GM18517 (cell line): ENCODE results near the gene RBM3.
A peak's percentile ranks its signal among the peaks of the same experiment; 100 is the strongest.
"Not testable (repeated sequence)": the region's sequence is repeated elsewhere in the genome, so short reads cannot be mapped to it uniquely, and the experiment has no call there.

ENCODE experiments used
- ATAC-seq: cut with Tn5 transposase; IDR thresholded peaks from one replicate; pipeline ENCODE4 v1.9.1; 2021; ENCODE audit warnings: mild to moderate bottlenecking, moderate library complexity; ENCODE audit not compliant: unreplicated experiment

Gene RBM3

DNA sequence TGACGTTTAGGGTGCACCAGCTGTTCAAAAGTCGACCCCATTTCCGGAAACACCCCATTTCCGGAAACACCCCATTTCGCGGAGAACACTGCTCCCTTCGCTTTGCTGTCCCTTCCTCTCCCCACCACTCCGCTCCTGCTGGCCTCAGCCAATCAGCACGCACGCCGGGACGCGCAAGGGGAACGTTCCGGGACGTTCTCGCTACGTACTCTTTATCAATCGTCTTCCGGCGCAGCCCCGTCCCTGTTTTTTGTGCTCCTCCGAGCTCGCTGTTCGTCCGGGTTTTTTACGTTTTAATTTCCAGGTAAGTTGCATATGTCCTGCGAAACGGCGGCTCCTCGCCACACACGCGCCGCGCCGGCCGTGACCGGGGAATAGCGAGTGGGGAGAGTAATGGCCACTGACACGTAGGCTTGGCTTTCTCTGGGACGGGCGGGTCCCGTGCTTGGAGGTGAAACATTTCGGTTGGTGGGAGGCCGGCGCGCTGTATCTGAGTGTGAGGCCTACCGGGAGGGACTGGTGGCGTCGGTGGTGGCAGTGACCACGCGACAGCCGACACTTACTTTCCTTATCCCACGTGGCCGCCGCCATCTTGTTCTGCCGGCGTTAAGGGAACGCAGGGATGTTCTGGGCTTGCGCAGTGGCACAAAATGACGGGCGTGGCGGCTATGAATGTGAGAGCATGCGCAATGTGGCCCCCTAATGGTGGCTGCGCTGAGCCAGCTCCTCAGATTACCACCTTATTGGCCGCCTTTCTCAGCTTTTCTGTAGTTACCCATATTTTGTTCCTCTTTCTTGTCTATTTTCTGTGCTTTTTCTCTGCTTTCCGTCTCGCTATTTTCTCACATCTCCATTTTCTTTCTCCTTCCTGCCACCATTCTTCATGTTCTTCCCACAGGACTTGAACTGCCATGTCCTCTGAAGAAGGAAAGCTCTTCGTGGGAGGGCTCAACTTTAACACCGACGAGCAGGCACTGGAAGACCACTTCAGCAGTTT is at the start of gene RBM3:
Gene RBM3 (plus strand): TSS at position 215 of the 997 bp plus-strand sequence. CDS start 697 bp downstream, at position 912.
- ATAC-seq, result peak; percentile 64

DNA sequence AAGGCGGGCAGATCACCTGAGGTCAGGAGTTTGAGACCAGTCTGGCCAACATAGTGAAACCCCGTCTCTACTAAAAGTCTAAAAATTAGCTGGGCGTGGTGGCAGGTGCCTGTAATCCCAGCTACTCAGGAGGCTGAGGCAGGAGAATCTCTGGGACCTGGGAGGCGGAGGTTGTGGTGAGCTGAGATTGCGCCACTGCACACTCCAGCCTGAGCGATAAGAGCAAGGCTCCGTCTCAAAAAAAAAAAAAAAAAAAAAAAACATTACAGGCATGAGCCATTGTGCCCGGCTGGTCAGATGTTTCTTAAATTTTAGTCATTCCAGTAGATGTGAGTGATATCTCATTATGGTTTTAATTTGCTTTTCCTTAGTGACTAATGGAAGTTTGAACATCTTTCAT is 48.4 kb upstream of the RBM3 start:
- ATAC-seq, result not testable (repeated sequence)

DNA sequence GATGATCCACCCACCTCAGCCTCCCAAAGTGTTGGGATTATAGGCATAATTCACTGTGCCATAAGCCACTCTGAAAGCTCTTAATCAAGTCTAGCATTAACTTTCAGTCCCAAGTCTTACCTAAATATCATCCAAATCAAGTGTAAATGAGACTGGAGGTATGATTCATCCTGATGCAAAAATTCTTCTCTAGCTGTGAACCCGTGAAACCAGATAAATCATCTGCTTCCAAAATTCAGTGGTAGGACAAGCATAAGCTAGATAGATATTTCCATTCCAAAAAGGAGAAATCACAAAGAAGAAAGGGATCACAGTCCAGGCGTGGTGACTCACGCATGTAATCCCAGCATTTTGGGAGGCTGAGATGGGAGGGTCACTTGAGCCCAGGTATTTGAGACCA is 43.5 kb upstream of the RBM3 start:
- no peak for ATAC-seq

DNA sequence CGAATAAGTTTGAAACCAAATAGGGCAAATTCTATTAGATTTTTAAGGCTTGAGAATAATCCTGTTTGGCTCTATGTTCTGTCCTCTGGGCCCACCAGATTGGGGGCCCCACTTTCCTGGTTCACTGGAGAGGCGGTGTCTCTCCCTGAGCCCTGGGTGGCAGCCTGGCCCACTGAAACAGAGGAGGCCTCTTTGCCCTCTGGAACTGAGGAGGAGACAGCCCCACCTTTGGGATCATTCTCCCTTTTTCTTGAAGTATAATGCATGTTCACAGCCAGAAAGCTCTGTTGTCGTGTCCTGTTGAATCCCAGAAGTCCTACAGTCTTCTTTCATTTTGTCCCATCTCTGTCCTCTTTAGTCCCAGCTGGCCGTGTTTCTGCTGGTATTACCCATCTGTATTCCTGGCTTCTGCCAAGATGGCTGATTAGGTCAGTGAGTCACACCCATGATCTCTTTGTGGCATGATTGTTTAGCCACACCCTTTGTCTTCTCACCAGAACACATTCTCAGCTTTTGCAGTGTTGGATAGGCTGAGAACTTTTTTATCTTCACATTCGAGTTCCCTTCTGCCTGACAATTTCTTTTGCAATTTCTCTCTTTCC is 42.8 kb upstream of the RBM3 start:
- no peak for ATAC-seq

DNA sequence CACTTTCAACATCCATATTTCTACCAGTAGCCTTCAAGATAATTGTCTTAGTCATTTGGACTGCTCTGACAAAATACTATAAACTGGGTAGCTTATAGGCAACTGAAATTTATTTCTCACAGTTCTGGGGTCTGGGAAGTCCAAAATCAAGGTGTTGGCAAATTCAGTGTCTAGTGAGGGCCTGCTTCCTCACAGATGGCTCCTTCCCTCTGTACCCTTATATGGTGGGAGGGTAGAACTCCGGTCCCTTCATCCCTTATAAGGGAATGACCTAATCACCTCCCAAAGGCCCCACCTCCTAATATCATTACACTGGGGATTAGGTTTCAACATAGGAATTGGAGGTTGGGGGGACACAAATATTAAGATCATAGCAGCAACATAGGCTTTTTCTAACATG is 42.1 kb upstream of the RBM3 start:
- ATAC-seq, result no peak

DNA sequence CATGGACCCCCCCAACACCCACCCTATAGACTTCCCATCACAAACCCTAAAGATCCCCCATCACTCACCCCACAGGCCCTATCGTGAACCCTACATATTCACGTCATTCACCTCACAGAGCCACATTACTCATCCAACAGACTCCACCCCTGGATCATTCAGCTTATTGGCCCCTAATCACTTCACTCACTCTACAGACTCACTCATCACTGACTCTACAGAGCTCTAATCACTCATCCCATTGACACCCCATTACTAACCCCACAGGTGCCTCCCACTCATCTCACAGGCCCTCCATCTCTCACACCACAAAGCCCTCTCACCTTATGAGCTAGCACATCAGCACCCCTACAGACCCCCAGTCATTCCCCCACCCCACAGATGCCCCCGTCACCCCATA is 41.1 kb upstream of the RBM3 start:
- no peak for ATAC-seq

DNA sequence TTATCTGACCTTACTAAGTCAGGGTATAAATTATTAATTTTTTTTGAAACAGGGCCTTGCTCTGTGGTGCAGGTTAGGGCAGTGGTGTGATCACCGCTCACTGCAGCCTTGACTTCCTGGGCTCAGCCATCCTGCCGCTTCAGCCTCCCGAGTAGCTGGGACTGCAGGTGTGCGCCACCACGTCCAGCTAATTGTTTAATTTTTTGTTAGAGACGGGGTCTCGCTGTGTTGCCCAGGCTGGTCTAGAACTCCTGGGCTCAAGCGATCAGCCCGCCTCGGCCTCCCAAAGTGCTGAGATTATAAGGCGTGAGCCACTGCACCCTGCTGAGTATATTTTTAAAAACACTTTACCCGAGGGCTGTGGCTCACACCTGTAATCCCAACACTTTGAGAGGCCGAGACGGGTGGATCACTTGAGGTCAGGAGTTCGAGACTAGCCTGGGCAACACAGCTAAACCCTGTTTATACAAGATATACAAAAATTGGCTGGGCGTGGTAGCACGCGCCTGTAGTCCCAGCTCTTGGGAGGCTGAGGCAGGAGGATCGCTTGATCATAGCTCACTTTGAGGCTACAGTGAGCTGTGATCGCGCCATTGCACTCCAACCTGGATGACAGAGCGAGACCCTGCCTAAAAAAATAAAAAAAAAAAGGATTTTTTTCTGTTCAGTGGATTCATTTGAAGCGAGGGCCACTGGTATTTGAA is 35.5 kb upstream of the RBM3 start:
- peak; percentile 2 for ATAC-seq

DNA sequence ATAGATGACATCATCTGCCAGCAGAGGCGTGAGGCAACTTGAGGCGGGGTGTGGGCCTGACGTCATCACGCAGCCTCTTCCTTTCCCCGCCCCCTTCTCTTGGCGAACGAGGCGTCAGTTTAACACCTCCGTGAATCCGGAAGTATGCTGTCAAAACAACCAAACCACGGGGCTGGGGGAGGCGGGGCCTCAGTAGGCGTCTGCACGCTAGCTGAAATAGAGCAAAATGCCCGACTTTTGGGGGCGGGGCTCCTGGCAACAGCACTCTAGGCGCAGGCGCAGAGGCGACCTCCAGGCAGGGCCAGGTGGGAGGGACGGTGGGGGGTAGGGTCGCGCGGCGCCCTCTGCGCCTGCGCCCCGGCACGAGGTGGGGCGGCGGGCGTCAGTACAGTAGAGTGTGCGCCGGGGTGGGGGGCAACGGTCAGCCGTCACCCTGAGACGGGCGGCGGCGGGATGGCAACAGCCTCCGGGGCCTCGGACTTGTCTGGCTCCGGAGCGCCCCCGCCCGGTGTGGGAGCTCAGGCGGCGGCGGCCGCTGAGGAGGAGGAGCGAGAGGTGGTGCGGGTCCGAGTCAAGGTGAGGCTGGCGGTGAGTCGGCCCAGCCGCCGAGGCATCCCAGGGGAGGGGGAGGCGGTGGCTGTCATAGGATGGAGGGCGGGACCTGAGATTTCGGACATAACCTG is 34.8 kb upstream of the RBM3 start, which contains the start of gene TBC1D25:
Gene TBC1D25 (plus strand): TSS at position 370 of the 683 bp plus-strand sequence. CDS start 84 bp downstream, at position 454.
- ATAC-seq, result peak; percentile 70

DNA sequence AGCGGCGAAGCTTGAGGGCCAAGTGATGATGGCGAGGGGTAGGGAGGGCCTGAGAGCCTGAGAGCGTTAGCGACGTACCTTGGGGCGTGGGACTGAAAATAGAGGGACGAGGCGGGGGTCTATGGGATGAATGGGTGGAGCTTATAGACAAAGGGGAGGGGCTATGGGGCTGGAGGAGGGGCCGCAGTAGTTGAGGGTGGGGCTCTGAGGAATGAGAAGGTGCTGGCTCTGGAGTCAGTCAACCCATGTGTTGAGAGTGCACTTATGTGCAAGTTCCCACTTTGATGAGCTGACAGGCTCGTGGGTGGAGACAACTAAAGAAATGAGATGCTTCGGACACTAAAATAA is 34.3 kb upstream of the RBM3 start:
- ATAC-seq, result peak; percentile 9

DNA sequence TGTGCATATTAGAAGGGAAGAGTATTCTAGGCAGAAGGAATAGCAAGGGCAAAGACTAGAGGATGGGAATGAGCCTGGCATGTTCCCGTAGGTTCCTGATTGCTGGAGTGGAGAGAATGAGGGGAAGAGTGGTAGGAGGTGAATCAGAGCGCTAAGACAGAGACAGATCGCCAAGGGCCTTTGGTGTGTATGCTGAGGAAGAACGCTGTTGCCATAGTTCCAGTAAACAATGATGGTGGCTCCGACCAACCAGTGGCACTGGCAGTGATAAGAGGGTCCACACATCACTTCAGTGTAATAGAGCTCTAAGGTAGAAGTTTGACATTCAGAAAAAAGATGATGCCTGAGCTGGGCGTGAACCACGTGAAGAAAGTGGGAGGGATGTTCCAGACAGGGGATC is 33.8 kb upstream of the RBM3 start:
- no peak for ATAC-seq

DNA sequence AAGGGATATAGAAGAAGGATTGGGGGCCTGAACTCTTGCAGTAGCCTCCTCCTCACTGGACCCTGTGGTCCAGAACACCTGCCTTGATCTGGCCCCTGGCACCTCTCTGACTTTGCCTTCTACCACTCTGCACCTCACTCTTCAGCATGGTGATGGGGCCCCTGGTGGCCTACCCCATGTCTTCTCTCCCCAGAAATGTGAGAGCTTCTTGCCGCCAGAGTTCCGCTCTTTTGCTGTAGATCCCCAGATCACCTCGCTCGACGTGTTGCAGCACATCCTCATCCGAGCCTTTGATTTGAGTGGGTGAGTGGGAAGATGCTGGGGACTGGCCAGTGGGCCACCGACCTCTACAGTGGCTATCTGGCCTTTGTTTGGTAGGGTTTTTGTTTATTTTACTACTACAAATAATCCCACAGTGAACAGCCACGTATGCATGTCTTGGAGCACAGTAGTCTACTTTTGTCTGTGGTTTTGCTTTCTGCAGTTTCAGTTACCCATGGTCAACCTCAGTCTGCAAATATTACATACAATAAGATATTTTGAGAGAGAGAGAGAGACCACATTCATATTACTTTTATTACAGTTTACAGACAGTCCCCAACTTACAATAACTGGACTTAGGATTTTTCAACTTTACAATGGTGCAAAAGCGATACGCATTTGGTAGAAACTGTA is 33.0 kb upstream of the RBM3 start:
- no peak for ATAC-seq

DNA sequence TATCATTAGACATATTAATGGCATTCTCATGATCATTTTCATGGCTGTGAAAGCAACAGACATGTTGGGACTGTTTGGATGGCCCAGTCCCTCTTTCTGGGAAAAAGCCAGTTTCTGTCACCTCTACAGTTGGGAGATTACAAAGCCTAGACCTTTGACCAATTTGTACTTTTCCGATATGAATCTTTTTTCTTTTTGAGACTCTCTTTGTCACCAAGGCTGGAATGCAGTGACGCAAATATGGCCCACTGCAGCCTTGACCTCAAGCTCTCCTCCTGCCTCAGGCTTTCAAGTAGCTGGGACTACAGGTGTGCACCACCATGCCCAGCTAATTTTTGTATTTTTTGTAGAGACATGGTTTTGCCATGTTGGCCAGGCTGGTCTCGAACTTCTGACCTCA is 25.4 kb upstream of the RBM3 start:
- ATAC-seq, result no peak

DNA sequence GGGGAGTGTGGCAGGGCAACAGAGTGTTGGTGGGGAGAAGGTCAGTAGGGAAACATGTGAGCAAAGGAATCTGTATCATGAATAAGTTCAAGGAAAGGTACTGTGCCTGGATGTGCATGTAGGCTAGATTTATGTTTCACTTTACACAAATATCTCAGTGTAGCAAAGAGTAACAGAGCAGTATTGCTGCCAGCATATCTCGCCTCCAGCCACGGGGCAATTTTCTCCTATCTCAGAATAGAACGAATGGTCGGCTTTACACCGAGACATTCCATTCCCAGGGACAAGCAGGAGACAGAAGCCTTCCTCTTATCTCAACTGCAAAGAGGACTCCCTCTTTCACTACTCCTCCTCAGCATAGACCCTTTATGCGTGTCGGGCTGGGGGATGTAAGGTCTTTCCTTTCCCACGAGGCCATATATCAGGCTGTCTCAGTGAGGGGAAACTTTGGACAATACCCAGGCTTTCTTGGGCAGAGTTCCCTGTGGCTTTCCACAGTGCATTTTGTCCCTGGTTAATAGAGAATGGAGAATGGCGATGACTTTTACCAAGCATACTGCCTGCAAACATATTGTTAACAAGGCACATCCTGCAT is 18.5 kb upstream of the RBM3 start:
- not testable (repeated sequence) for ATAC-seq

DNA sequence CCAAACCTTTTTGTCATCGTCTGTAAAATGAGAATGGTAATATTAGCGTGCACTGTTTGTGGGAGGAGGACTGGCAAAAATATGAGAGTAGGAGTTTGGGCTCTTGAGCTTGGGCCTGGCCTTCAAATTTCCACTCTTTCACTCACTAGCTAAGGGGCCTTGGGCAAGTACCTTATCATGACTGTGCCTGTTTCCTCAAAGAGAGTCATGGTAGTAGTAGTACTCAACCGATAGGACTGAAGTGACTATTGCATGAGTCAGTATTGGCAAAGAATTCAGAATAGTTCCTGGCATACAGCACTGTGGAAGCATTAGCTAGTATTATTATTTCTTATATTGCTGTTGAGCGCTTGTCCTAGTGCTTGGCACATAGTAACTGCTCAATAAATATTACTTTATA is 16.0 kb upstream of the RBM3 start:
- ATAC-seq, result no peak

DNA sequence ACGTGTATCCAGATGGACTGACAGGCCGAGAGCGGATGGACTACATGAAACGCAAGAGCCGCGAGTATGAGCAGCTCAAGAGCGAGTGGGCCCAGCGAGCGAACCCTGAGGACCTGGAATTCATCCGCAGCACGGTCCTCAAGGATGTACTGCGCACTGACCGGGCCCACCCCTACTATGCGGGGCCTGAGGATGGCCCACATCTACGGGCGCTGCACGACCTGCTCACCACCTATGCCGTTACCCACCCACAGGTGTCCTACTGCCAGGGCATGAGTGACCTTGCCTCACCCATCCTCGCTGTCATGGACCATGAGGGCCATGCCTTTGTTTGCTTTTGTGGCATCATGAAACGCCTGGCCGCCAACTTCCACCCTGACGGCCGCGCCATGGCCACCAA is 14.6 kb upstream of the RBM3 start:
- ATAC-seq, result no peak

DNA sequence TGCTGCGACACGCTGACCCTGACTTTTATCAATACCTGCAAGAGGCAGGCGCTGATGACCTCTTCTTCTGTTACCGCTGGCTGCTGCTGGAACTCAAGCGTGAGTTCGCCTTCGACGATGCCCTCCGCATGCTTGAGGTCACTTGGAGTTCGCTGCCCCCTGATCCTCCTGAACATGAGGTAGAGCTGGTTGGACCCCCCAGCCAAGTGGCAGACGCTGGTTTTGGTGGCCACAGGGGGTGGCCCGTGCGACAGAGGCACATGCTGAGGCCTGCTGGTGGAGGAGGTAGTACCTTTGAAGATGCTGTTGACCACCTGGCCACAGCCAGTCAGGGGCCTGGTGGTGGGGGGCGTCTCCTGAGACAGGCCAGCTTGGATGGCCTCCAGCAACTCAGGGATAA is 14.2 kb upstream of the RBM3 start:
- no peak for ATAC-seq

DNA sequence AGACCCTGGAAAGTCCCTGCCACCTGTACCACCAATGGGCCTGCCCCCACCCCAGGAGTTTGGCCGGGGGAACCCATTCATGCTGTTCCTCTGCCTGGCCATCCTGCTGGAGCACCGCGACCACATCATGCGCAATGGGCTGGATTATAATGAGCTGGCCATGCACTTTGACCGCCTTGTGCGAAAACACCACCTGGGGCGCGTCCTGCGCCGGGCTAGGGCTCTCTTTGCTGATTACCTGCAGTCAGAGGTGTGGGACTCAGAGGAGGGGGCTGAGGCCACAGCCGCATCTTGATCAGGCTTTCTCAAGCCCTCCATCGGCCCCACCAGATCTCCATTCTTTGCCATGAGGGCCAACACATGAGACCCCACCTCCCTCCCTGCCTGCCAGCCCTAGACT is 13.6 kb upstream of the RBM3 start:
- no peak for ATAC-seq

DNA sequence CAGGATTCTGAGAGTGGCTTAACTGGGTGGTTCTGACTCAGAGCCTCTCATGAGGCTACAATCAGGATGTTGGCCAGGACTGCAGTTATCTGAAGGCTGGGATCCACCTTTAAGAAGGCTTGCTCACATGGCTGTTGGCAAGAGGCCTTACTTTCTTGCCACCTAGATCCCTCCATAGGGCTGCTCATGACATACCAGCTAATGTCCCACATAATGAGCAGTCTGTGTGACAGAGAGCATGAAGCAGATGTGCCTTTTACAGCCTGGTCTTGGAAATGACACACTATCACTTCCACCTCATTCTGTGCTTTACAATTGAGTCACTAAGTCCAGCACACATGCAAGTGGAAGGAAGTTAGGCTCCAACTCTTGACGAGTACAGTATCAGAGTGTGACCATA is 4.3 kb upstream of the RBM3 start:
- ATAC-seq, result peak; percentile 43

DNA sequence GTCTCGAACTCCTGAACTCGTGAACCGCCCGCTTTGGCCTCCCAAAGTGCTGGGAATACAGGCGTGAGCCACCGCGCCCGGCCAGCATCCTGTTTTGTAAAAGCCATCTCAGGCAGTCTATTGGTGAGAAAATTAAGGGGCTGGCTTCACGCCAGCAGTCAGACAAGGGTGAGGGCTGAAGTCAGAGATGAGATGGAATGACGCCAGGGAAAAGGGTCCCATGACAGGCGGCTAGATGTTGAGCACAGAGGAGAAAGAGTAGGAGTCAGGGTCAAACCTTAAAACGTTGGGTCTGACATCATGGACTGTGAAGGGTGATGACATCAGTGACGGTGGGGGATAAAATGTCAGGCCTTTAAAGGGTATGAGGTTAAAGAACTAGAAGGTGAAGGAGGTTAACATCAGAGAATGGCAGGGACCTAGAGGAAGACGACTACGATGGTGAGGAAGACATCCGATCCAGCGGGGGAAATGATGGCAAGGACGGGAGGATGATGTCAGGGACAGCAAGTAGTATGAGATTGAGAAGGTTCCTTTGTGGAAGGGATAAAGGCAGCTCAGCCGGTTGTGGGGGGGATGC is 504 bp upstream of the RBM3 start:
- no peak for ATAC-seq

DNA sequence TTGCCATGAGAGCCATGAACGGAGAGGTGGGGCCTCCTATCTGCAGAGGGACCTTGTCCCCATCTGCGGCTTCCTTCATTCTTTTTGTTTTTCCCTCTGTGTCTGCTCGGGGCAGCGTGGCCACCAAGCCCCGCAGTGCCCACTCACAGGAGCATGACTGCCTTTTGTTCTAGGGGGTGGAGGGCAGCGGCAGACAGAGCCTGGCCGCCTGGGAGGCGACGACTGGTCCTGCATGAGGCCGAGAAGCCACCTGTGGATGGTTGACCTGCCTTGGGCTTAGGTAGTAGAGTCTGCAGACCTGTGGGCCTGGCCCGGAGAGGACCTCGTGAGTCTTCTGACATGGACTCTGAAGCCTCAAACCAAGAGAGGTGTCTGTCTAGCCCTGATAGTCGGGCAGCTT is 1.4 kb downstream of the RBM3 start:
- ATAC-seq, result no peak
